EL (cell line): ENCODE measurements around the gene ERMARD.

ENCODE experiments used
- DNase-seq: peaks from one replicate; pipeline ENCODE4 v3.0.0-alpha.2; 2016

ERMARD gene

DNA sequence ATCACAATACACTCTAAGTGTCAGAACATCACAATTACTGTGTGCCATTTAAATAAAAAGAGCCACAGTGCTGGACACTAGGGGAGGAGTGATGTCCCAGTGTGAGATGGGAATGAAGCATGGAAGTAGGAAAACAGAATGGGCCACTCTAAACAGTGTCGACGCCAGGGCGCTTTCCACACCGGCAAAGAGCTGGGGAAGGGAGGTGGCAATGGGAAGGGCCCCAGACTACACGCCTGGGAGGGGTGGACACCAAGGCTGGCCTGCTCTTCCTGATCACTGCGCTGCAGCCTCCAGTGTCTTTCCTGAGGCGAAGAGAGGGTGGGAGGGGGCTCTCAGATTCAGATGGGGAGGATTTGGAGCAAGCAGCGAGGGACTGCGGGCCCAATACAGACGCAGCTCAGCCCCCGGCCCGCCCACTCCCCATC is 75.9 kb downstream of the ERMARD start:
- DNase-seq = no peak

DNA sequence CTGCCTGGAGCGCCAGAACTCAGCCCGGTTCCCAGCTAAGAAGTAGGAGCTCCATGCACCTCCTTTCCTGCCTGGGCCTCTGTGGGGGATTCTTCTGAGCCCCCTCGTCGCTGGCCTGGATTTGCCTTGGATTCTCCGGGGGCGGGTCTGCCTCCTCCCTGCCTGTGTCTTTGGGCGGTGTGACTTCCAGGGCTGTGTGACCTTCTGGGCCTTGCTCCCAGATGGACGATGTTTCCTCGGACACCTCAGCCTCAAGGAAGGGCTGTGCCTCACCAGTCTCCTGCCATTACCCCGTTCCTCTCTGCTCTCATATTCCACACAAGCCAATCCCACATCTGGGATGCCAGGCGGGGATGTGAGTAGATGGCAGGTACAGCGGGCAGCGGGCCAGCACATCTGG is 76.8 kb downstream of the ERMARD start:
- DNase-seq = no peak

DNA sequence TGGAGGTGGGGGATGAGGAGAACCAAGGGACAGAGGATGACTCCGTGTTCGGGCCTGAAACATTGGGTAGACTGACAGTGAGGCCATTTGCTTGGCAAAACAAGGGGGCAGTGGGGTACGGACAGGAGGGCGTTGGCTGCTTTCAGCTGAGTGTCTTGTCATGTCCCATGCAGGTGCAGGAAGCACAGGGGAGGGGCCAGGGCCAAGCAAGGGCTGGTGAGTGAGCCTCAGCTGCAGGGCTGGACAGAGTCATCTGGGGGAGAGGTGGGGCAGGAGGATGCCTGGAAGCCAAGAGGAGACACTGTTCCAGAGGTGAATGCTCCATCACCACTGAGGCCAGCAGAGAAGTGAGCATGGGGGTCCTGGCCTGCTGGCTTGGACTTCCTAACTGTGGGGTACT is 78.4 kb downstream of the ERMARD start:
- no peak for DNase-seq

DNA sequence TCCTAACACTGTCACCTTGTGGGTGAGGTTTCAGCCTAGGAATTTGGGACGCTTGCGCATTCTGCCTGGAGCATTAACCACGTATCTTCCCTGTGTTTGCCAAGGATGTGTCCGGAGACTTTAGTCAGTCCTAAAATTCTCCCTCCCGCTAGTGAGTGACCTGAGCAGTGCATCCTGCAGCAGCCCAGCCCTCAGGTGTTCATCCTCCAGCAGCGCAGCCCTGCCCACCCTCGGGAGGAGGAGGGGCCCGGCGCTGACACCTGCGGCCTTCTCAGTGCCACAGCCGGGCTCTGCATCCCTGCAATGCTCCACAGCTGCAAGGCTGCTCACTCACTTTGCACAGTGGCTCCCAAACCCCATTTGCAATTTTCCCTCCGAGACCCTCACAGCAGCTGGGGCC is 79.5 kb downstream of the ERMARD start:
- no peak for DNase-seq
